GM21576 (cell line): Measurements from ENCODE around the gene RNASEH2C.
"Not testable (repeated sequence)": the region's sequence is repeated elsewhere in the genome, so short reads cannot be mapped to it uniquely, and the experiment has no call there.

Source experiments
- ATAC-seq: cut with Tn5 transposase; IDR thresholded peaks from one replicate; pipeline ENCODE4 v1.9.1; 2021; ENCODE audit warnings: mild to moderate bottlenecking, moderate library complexity; ENCODE audit not compliant: unreplicated experiment

RNASEH2C gene

GRCh38 chr11:65691847-65692246, 28.8 kb downstream of the RNASEH2C start:
- not testable (repeated sequence) for ATAC-seq

DNA sequence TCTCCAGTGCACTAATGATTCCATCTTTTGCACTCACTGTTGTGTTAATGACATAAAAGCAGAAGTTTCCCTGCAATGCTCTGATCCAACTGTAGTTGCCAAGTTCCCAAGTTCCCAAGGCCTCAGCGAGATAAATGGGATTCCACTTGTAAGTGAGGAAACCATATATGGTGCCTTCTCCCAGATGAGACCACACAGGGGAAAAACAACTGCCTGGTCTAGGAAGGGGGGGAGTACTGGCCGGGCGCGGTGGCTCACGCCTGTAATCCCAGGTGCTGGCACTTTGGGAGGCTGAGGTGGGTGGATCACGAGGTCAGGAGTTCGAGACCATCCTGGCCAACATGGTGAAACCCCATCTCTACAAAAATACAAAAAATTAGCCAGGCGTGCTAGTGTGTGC, 34.6 kb downstream of the RNASEH2C start:
- no peak for ATAC-seq

DNA sequence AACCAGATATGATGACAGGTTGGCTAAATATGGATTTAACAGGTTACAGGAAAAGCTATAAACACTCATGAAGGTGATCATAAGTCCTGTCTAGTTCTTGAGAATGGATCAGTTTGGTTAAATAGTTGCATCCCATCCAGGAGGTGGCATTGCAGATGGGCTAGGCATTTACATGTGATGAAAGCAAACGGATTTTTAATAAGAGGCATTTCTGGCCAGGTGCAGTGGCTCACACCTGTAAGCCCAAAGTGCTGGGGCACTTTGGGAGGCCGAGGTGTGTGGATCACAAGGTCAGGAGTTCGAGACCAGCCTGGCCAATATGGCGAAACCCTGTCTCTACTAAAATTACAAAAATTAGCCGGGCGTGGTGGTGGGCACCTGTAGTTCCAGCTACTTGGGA, 37.1 kb downstream of the RNASEH2C start:
- not testable (repeated sequence) for ATAC-seq

- no peak for ATAC-seq
Measured at GRCh38 chr11:65680192-65680743, 40.3 kb downstream of the RNASEH2C start.

GRCh38 chr11:65672982-65673381, 47.6 kb downstream of the RNASEH2C start:
- ATAC-seq, result no peak

- no peak for ATAC-seq
Measured at GRCh38 chr11:65672180-65672860, 48.3 kb downstream of the RNASEH2C start.
